MM.1S (cell line): ENCODE measurements around the gene KRTAP4-2.

ENCODE experiments used
- EZH2phosphoT487 ChIP-seq: fragments of 300-600 bp; sonication (generic); IDR thresholded peaks from 2 replicates; pipeline ENCODE4 v1.6.1; 2018; ENCODE audit warnings: antibody characterized with exemption, low read length
- TF ChIP-seq, protein P1 (sequence below): fragments of 300-600 bp; sonication (generic); IDR thresholded peaks from 2 replicates; pipeline ENCODE4 v1.5.1; 2016; ENCODE audit warnings: antibody characterized with exemption, low read length, mixed read lengths

GRCh38 chr17:41226051-41226450 lies 48.0 kb upstream of the KRTAP4-2 start:
- TF ChIP-seq, protein P1, sequence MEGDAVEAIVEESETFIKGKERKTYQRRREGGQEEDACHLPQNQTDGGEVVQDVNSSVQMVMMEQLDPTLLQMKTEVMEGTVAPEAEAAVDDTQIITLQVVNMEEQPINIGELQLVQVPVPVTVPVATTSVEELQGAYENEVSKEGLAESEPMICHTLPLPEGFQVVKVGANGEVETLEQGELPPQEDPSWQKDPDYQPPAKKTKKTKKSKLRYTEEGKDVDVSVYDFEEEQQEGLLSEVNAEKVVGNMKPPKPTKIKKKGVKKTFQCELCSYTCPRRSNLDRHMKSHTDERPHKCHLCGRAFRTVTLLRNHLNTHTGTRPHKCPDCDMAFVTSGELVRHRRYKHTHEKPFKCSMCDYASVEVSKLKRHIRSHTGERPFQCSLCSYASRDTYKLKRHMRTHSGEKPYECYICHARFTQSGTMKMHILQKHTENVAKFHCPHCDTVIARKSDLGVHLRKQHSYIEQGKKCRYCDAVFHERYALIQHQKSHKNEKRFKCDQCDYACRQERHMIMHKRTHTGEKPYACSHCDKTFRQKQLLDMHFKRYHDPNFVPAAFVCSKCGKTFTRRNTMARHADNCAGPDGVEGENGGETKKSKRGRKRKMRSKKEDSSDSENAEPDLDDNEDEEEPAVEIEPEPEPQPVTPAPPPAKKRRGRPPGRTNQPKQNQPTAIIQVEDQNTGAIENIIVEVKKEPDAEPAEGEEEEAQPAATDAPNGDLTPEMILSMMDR: no peak
- no peak for TF ChIP-seq EZH2phosphoT487
